PC-9 (cell line): ENCODE measurements around the gene CD300H. TPM values are rescaled to one million over a fixed set of nuclear protein-coding genes. Genes with fewer than 3 reads are reported as not detected.

Experiments
- BruUV-seq: library from RNA; stranded (reverse); fragments of 400-500 nt; replicated peaks from 2 replicates; lab custom pipeline; 2021; lab: Mats Ljungman, UMichigan
- CTCF ChIA-PET: fragments of 300-600 bp; sonication (Branson Sonifier 250); formaldehyde crosslinking; loops from one replicate; lab custom pipeline; 2022; ENCODE audit warnings: antibody characterized with exemption; lab: Charles Lee
- POLR2A ChIA-PET: fragments of 300-600 bp; sonication (Branson Sonifier 250); formaldehyde crosslinking; loops from one replicate; lab custom pipeline; 2022; ENCODE audit warnings: antibody characterized with exemption; ENCODE audit not compliant: unreplicated experiment; lab: Charles Lee
- DNase-seq, 2 experiments: peaks; one replicate each; pipeline versions ENCODE4 v3.0.0 to v3.0.0-alpha.2; 2015 to 2022; ENCODE audit warnings: mixed read lengths in 1 of 2
- H2AFZ ChIP-seq: fragments of 200-600 bp; sonication (generic); 2 replicates; pipeline ENCODE4 v1.8.1; 2017; ENCODE audit warnings: antibody characterized with exemption
- H3F3A ChIP-seq: fragments of 200-600 bp; sonication (generic); 2 replicates; pipeline ENCODE4 v1.8.1; 2017; ENCODE audit warnings: antibody characterized with exemption, mild to moderate bottlenecking, low read depth; ENCODE audit not compliant: insufficient read depth
- H3K27ac ChIP-seq: fragments of 200-600 bp; sonication (generic); 2 replicates; pipeline ENCODE4 v1.6.1; 2016; ENCODE audit warnings: mixed run types
- H3K27me3 ChIP-seq: fragments of 200-600 bp; sonication (generic); 2 replicates; pipeline ENCODE4 v1.6.1; 2016; ENCODE audit warnings: low read depth, mixed run types; ENCODE audit not compliant: insufficient read depth
- H3K36me3 ChIP-seq: fragments of 200-600 bp; sonication (generic); 2 replicates; pipeline ENCODE4 v1.6.1; 2016; ENCODE audit warnings: low read depth, mixed run types
- H3K4me1 ChIP-seq: fragments of 200-600 bp; sonication (generic); replicated peaks from 2 replicates; pipeline ENCODE4 v1.6.1; 2016; ENCODE audit warnings: mixed run types; ENCODE audit not compliant: insufficient read depth
- H3K4me2 ChIP-seq: fragments of 200-600 bp; sonication (generic); 2 replicates; pipeline ENCODE4 v1.6.1; 2017; ENCODE audit warnings: mixed run types
- H3K4me3 ChIP-seq: fragments of 200-600 bp; sonication (generic); 2 replicates; pipeline ENCODE4 v1.6.1; 2016; ENCODE audit warnings: mixed run types
- H3K79me2 ChIP-seq: fragments of 200-600 bp; sonication (generic); 2 replicates; pipeline ENCODE4 v1.6.1; 2017; ENCODE audit warnings: low read depth, mixed run types
- H3K9me2 ChIP-seq: fragments of 200-600 bp; sonication (generic); 2 replicates; pipeline ENCODE4 v1.8.1; 2017; ENCODE audit warnings: mild to moderate bottlenecking; ENCODE audit not compliant: insufficient read depth
- H3K9me3 ChIP-seq: fragments of 200-600 bp; sonication (generic); 2 replicates; pipeline ENCODE4 v1.8.1; 2016; ENCODE audit warnings: low read depth; ENCODE audit not compliant: insufficient read depth
- H4K20me1 ChIP-seq: fragments of 200-600 bp; sonication (generic); 2 replicates; pipeline ENCODE4 v1.8.1; 2017; ENCODE audit not compliant: insufficient read depth
- EZH2 ChIP-seq: fragments of 200-600 bp; sonication (generic); IDR thresholded peaks from 2 replicates; pipeline ENCODE4 v1.8.0; 2017; ENCODE audit warnings: antibody characterized with exemption, low read depth
- intact Hi-C: fragments of 100-400 bp; cut with micrococcal nuclease; formaldehyde crosslinking; loops from one replicate; pipeline ENCODE4 v1.10.0; 2022; ENCODE audit not compliant: unreplicated experiment
- total RNA-seq: library from RNA; stranded (reverse); gene quantifications from 2 replicates; pipeline ENCODE4 v1.2.3, GENCODE V29; 2021
- TF ChIP-seq, protein P1 (sequence below): fragments of 200-600 bp; sonication (generic); conservative IDR thresholded peaks from 2 replicates; pipeline ENCODE4 v1.6.1; 2017; ENCODE audit warnings: mixed run types, antibody characterized with exemption, mild to moderate bottlenecking, moderate library complexity

CD300H gene
- total RNA-seq, 1 experiment from 2014 or later = not detected

DNA sequence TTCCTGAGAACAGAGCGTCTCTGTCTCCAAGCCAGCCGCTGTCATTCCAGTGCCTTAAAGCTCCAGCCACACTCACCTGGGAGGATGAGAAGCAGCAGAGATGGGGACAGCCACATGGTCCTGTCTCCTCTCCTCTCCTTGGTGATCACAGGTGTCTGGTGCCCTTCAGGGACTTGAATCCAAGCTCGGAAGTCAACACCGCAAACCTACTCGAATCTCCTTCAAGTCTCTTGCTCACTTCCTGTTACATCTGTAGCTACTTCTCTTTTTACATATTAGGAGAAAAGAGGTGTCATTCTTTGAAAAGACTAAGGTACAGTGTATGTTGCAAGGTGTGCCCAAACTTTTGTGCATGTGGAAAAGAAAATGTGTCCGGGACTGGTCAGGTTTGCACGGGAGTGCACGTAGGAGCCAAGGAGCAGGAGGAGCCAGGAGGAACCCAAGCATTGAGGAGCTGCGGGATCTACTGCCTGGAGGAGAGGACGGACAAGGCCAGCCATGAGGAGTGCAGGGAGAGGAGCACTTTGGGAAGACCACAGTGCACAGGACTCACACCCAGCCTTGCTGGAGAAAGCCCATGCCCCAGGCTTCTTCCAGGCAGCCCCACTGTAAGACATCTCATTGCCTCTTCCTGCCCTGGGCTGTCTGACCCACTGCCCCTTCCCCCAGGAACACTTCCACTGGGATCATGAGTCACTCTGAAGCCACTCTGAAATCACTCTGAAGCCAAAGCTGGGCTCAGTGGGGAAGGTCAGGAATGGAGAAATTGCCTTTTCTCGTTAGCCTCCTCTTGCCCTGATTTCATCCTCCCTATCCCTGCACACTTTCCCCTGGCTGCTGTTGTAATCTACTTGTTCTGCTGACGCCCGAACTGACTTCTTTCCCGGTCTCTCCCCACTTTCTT, 25.0 kb upstream of the CD300H start, which contains the start of gene CD300LD:
Gene CD300LD (minus strand): TSS at position 197 of the 904 bp plus-strand sequence. CDS start 81 bp downstream, at position 116.
- no peak within 1 kb of the TSS for H3K4me3 ChIP-seq
- H3K36me3 ChIP-seq = no peaks in the 10 kb centered on the region
- H3K9me3 ChIP-seq = no peaks in the 10 kb centered on the region
- H3K9me2 ChIP-seq = no peaks in the 10 kb centered on the region
- peaks cover 83% of the 10 kb centered on the region for H3K27me3 ChIP-seq
- POLR2A ChIA-PET = no interaction called here
- no peak for DNase-seq
- no peak within 1 kb of the TSS for H2AFZ ChIP-seq
- no peaks in the 10 kb centered on the region for H3K4me1 ChIP-seq
- H3K4me2 ChIP-seq = no peak within 1 kb of the TSS
- no peaks in the 10 kb centered on the region for H4K20me1 ChIP-seq
- CTCF ChIA-PET = interaction anchor here (0.7 kb wide), 2 partner anchors 11 to 360 kb away, joined by 4 to 5 read pairs; no protein-coding TSS in a partner anchor
- H3K79me2 ChIP-seq = no peaks in the 10 kb centered on the region
- BruUV-seq = no TSS peak
- no peak within 1 kb of the TSS for H3K27ac ChIP-seq
- no peak for TF ChIP-seq EZH2
- TF ChIP-seq, protein P1, sequence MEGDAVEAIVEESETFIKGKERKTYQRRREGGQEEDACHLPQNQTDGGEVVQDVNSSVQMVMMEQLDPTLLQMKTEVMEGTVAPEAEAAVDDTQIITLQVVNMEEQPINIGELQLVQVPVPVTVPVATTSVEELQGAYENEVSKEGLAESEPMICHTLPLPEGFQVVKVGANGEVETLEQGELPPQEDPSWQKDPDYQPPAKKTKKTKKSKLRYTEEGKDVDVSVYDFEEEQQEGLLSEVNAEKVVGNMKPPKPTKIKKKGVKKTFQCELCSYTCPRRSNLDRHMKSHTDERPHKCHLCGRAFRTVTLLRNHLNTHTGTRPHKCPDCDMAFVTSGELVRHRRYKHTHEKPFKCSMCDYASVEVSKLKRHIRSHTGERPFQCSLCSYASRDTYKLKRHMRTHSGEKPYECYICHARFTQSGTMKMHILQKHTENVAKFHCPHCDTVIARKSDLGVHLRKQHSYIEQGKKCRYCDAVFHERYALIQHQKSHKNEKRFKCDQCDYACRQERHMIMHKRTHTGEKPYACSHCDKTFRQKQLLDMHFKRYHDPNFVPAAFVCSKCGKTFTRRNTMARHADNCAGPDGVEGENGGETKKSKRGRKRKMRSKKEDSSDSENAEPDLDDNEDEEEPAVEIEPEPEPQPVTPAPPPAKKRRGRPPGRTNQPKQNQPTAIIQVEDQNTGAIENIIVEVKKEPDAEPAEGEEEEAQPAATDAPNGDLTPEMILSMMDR = no peak
- no peaks in the 10 kb centered on the region for H3F3A ChIP-seq
- intact Hi-C loops = no loop called here

DNA sequence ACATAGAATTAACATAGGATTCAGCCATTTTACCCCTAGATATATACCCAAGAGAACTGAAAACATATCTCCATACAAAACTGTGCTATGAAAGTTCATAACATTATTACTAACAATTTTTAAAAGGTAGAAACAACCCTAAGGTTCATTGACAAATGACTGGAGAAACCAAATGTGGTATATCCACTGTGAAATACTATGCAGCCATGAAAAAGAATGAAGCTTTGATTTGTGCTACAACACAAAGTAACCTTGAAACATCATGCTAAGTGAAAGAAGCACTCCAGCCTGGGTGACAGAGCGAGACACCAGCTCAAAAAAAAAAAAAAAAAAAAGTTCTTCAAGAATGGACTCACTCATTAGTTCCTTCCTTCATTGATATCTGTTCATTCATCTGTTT, 24.2 kb upstream of the CD300H start:
- TF ChIP-seq, protein P1 = no peak
- TF ChIP-seq EZH2 = no peak
- no peaks in the 10 kb centered on the region for H3F3A ChIP-seq
- BruUV-seq = no TSS peak
- H3K4me3 ChIP-seq = no peak overlapping the region
- H3K27ac ChIP-seq = no peak overlapping the region
- H3K4me1 ChIP-seq = no peaks in the 10 kb centered on the region
- H3K27me3 ChIP-seq = peaks cover 83% of the 10 kb centered on the region
- no peak overlapping the region for H3K4me2 ChIP-seq
- no peaks in the 10 kb centered on the region for H3K79me2 ChIP-seq
- no peak overlapping the region for H2AFZ ChIP-seq
- no peaks in the 10 kb centered on the region for H3K36me3 ChIP-seq
- no peaks in the 10 kb centered on the region for H4K20me1 ChIP-seq
- no peaks in the 10 kb centered on the region for H3K9me3 ChIP-seq
- H3K9me2 ChIP-seq = no peaks in the 10 kb centered on the region
- ChIA-PET CTCF (interaction anchor here (0.7 kb wide), 2 partner anchors 12 to 361 kb away, joined by 4 to 5 read pairs; no protein-coding TSS in a partner anchor), POLR2A (no interaction called here)
- intact Hi-C loops = no loop called here
- no peak for DNase-seq

DNA sequence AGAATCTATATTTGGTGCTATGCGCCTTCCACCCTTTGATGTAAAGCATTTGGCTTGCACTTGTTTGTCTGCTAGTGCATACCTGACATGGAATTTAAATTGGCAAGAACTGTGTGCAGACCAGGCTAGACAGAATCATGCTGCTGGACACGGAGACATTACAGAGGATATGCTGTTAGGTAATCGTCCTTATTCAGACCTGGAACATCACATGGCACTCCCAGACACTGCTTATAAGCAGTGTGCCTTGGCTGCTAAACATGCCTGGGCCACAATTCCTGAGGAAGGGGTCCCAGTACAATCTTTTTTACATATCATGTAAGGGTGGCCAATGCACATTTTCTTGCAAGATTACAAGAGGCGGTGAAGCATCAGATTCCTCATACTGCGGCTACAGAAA, 18.4 kb upstream of the CD300H start:
- POLR2A ChIA-PET = no interaction called here
- no TSS peak for BruUV-seq

More for the DNA sequence above, 18.4 kb upstream of the CD300H start:
- Histone ChIP-seq H3K36me3 (no peaks in the 10 kb centered on the region), H4K20me1 (no peaks in the 10 kb centered on the region), H3K4me3 (no peak overlapping the region), H3K27ac (no peak overlapping the region), H3K9me3 (no peaks in the 10 kb centered on the region), H3K4me2 (no peak overlapping the region), H3K27me3 (peaks cover 89% of the 10 kb centered on the region), H3K4me1 (no peaks in the 10 kb centered on the region), H3K79me2 (no peaks in the 10 kb centered on the region), H3F3A (no peaks in the 10 kb centered on the region), H2AFZ (no peak overlapping the region), H3K9me2 (no peaks in the 10 kb centered on the region)
- CTCF ChIA-PET = no interaction called here
- TF ChIP-seq, protein P1 = no peak
- no peak for TF ChIP-seq EZH2
- no peak for DNase-seq
- intact Hi-C loops = no loop called here
